IMR-90 (cell line): ENCODE measurements around the gene IQSEC1. TPM values are rescaled to one million over a fixed set of nuclear protein-coding genes. Genes with fewer than 3 reads are reported as not detected.

Experiments used
- ATAC-seq: fragments of 200-7000 bp; cut with Tn5 transposase; 2 replicates; pipeline ENCODE4 v1.9.1; 2020; ENCODE audit warnings: low read depth, mild to moderate bottlenecking, moderate library complexity
- BruUV-seq: library from RNA; stranded (reverse); fragments of 400-500 nt; replicated peaks from 2 replicates; lab custom pipeline; 2021; lab: Mats Ljungman, UMichigan
- CTCF ChIA-PET: fragments of 300-600 bp; formaldehyde crosslinking; extraction: SDS; loops from one replicate; lab custom pipeline; 2021; ENCODE audit warnings: antibody characterized with exemption; lab: Yijun Ruan, JAX
- POLR2A ChIA-PET: fragments of 300-600 bp; sonication (Branson Sonifier 250); formaldehyde crosslinking; loops from one replicate; lab custom pipeline; 2022; ENCODE audit warnings: antibody characterized with exemption; ENCODE audit not compliant: unreplicated experiment; lab: Charles Lee
- DNase-seq: peaks from one replicate; pipeline ENCODE4 v3.0.0; 2013
- H2AFZ ChIP-seq: replicated peaks from 2 replicates; pipeline ENCODE3; 2013; ENCODE audit warnings: low read length, mild to moderate bottlenecking; ENCODE audit not compliant: poor library complexity
- H2AK5ac ChIP-seq: 2 replicates; pipeline ENCODE4 v1.6.1; 2013; ENCODE audit warnings: low read depth, low read length, inconsistent platforms
- H2AK9ac ChIP-seq: replicated peaks from 2 replicates; pipeline ENCODE3; 2013; ENCODE audit warnings: mild to moderate bottlenecking, low read depth, low read length, moderate library complexity; ENCODE audit not compliant: poor library complexity
- H2BK120ac ChIP-seq: 2 replicates; pipeline ENCODE4 v1.6.1; 2013; ENCODE audit warnings: low read depth, low read length, inconsistent platforms
- H2BK15ac ChIP-seq: 3 replicates; pipeline ENCODE4 v1.6.1; 2013; ENCODE audit warnings: low read depth, low read length, inconsistent platforms
- H2BK20ac ChIP-seq: 2 replicates; pipeline ENCODE4 v1.6.1; 2013; ENCODE audit warnings: low read depth, mild to moderate bottlenecking, inconsistent platforms, low read length, moderate library complexity
- H2BK5ac ChIP-seq: 2 replicates; pipeline ENCODE4 v1.6.1; 2013; ENCODE audit warnings: mild to moderate bottlenecking, low read depth, low read length, inconsistent platforms; ENCODE audit not compliant: poor library complexity, severe bottlenecking
- H3K14ac ChIP-seq: replicated peaks from 2 replicates; pipeline ENCODE4 v1.6.1; 2013; ENCODE audit warnings: low read depth, low read length, inconsistent platforms
- H3K18ac ChIP-seq: 2 replicates; pipeline ENCODE4 v1.6.1; 2013; ENCODE audit warnings: low read depth, low read length, control low read depth
- H3K23ac ChIP-seq: 2 replicates; pipeline ENCODE4 v1.6.1; 2013; ENCODE audit warnings: low read depth, low read length, inconsistent platforms
- H3K27ac ChIP-seq: 2 replicates; pipeline ENCODE4 v1.5.1; 2013; ENCODE audit warnings: mild to moderate bottlenecking, control low read depth, low read length; ENCODE audit not compliant: insufficient read depth
- H3K27me3 ChIP-seq: 2 replicates; pipeline ENCODE4 v1.6.1; 2013; ENCODE audit warnings: low read length; ENCODE audit not compliant: control insufficient read depth, insufficient read depth
- H3K36me3 ChIP-seq: 2 replicates; pipeline ENCODE4 v1.6.1; 2013; ENCODE audit warnings: low read length, mixed read lengths; ENCODE audit not compliant: control insufficient read depth, insufficient read depth
- H3K4ac ChIP-seq: 2 replicates; pipeline ENCODE4 v1.6.1; 2013; ENCODE audit warnings: low read depth, low read length, inconsistent platforms
- H3K4me1 ChIP-seq: 2 replicates; pipeline ENCODE4 v1.6.1; 2013; ENCODE audit warnings: low read length, mixed read lengths; ENCODE audit not compliant: control insufficient read depth, insufficient read depth
- H3K4me2 ChIP-seq: 2 replicates; pipeline ENCODE4 v1.6.1; 2013; ENCODE audit warnings: low read depth, mild to moderate bottlenecking, control low read depth, low read length, moderate library complexity
- H3K4me3 ChIP-seq: 2 replicates; pipeline ENCODE4 v1.5.1; 2013; ENCODE audit warnings: low read depth, mild to moderate bottlenecking, control low read depth, low read length, moderate library complexity; ENCODE audit not compliant: insufficient read depth
- H3K56ac ChIP-seq: 2 replicates; pipeline ENCODE4 v1.6.1; 2013; ENCODE audit warnings: low read length, inconsistent platforms; ENCODE audit not compliant: insufficient read depth; ENCODE audit errors: extremely low read depth
- H3K79me1 ChIP-seq, 2 experiments: 2 replicates each; pipeline ENCODE4 v1.6.1; 2013; ENCODE audit warnings: low read length in 2 of 2, inconsistent platforms in 1 of 2, low read depth in 1 of 2
- H3K9ac ChIP-seq: 2 replicates; pipeline ENCODE4 v1.6.1; 2013; ENCODE audit warnings: low read depth, low read length, control low read depth
- H3K9me1 ChIP-seq: 2 replicates; pipeline ENCODE4 v1.6.1; 2013; ENCODE audit warnings: low read length, inconsistent platforms; ENCODE audit not compliant: insufficient read depth
- H3K9me3 ChIP-seq: 2 replicates; pipeline ENCODE4 v1.6.1; 2013; ENCODE audit warnings: low read length; ENCODE audit not compliant: control insufficient read depth, insufficient read depth
- H4K20me1 ChIP-seq: 2 replicates; pipeline ENCODE4 v1.6.1; 2013; ENCODE audit warnings: low read length, inconsistent platforms; ENCODE audit not compliant: insufficient read depth
- H4K5ac ChIP-seq: 2 replicates; pipeline ENCODE4 v1.6.1; 2013; ENCODE audit warnings: mild to moderate bottlenecking, low read depth, low read length, control low read depth
- H4K8ac ChIP-seq, 2 experiments: 2 replicates each; pipeline ENCODE4 v1.6.1; 2013; ENCODE audit warnings: low read depth in 2 of 2, low read length in 2 of 2, control low read depth in 1 of 2, inconsistent platforms in 1 of 2
- H4K91ac ChIP-seq: 2 replicates; pipeline ENCODE4 v1.6.1; 2013; ENCODE audit warnings: low read depth, low read length, inconsistent platforms; ENCODE audit not compliant: insufficient read depth
- BHLHE40 ChIP-seq: fragments of 150-350 bp; IDR thresholded peaks from 2 replicates; pipeline ENCODE4 v1.6.1; 2016; ENCODE audit warnings: mild to moderate bottlenecking, low read depth, low read length
- CEBPB ChIP-seq: IDR thresholded peaks from 2 replicates; pipeline ENCODE4 v1.6.1; 2012; ENCODE audit warnings: low read depth, low read length, improper control_type of control experiment
- CHD1 ChIP-seq: IDR thresholded peaks from 2 replicates; pipeline ENCODE4 v1.6.1; 2012; ENCODE audit warnings: low read depth, low read length, improper control_type of control experiment
- CTCF ChIP-seq: conservative IDR thresholded peaks from 2 replicates; pipeline ENCODE4 v1.5.1; 2012; ENCODE audit warnings: mild to moderate bottlenecking, low read depth, low read length, improper control_type of control experiment
- ELK1 ChIP-seq: fragments of 150-350 bp; IDR thresholded peaks from 2 replicates; pipeline ENCODE4 v1.6.1; 2016; ENCODE audit warnings: low read depth, mild to moderate bottlenecking, low read length, moderate library complexity, borderline replicate concordance
- FOS ChIP-seq: fragments of 150-350 bp; IDR thresholded peaks from 2 replicates; pipeline ENCODE4 v1.6.1; 2016; ENCODE audit warnings: low read depth, low read length
- MAFK ChIP-seq: IDR thresholded peaks from 2 replicates; pipeline ENCODE4 v1.6.1; 2012; ENCODE audit warnings: low read depth, low read length, improper control_type of control experiment
- MAZ ChIP-seq: IDR thresholded peaks from 2 replicates; pipeline ENCODE4 v1.6.1; 2012; ENCODE audit warnings: low read depth, mild to moderate bottlenecking, low read length, improper control_type of control experiment, moderate library complexity, borderline replicate concordance
- MXI1 ChIP-seq: IDR thresholded peaks from 2 replicates; pipeline ENCODE4 v1.6.1; 2012; ENCODE audit warnings: low read depth, mild to moderate bottlenecking, low read length, moderate library complexity, borderline replicate concordance
- NFE2L2 ChIP-seq: fragments of 150-350 bp; IDR thresholded peaks from 2 replicates; pipeline ENCODE4 v1.6.1; 2016; ENCODE audit warnings: low read depth, mild to moderate bottlenecking, low read length
- POLR2A ChIP-seq: IDR thresholded peaks from 2 replicates; pipeline ENCODE4 v1.6.1; 2012; ENCODE audit warnings: mild to moderate bottlenecking, low read depth, low read length
- RAD21 ChIP-seq: IDR thresholded peaks from 2 replicates; pipeline ENCODE4 v1.6.1; 2012; ENCODE audit warnings: low read length, improper control_type of control experiment
- RCOR1 ChIP-seq: IDR thresholded peaks from 2 replicates; pipeline ENCODE4 v1.6.1; 2012; ENCODE audit warnings: mild to moderate bottlenecking, low read length, improper control_type of control experiment; ENCODE audit not compliant: insufficient replicate concordance
- RFX5 ChIP-seq: IDR thresholded peaks from 2 replicates; pipeline ENCODE4 v1.8.0; 2012; ENCODE audit warnings: low read depth, mild to moderate bottlenecking, low read length, moderate library complexity
- SMC3 ChIP-seq: fragments of 150-350 bp; IDR thresholded peaks from 2 replicates; pipeline ENCODE4 v1.6.1; 2016; ENCODE audit warnings: low read depth, mild to moderate bottlenecking, antibody characterized with exemption, low read length, moderate library complexity
- USF2 ChIP-seq: fragments of 150-350 bp; IDR thresholded peaks from 2 replicates; pipeline ENCODE4 v1.6.1; 2017; ENCODE audit warnings: mild to moderate bottlenecking, antibody characterized with exemption, low read length, low read depth
- WGBS, 2 experiments: methylation state at CpG; one replicate each; pipeline versions ENCODE4 v1.1.5 to v1.1.7; 2013; ENCODE audit warnings: missing lambda C conversion rate in 2 of 2; ENCODE audit not compliant: insufficient read length in 1 of 2; ENCODE audit errors: extremely low coverage in 2 of 2; 5-methylcytosine and 5-hydroxymethylcytosine counted together
- dilution Hi-C: fragments of 300-500 bp; cut with HindIII; formaldehyde crosslinking; loops from one replicate; pipeline ENCODE4 v1.14.3; 2018; ENCODE audit warnings: low sequenced_read_pairs; ENCODE audit not compliant: unreplicated experiment
- in situ Hi-C: fragments of 300-500 bp; cut with MboI; formaldehyde crosslinking; loops from 3 replicates; pipeline ENCODE4 v1.14.3; 2019; ENCODE audit warnings: low sequenced_read_pairs, inconsistent platforms, mixed read lengths
- intact Hi-C: fragments of 100-400 bp; cut with micrococcal nuclease; formaldehyde crosslinking; loops from 2 replicates; pipeline ENCODE4 v1.10.0; 2022
- polyA plus RNA-seq, 3 experiments: library from polyadenylated mRNA; depleted of rRNA; stranded (reverse); fragments of >200 nt; gene quantifications; 2 replicates each; pipeline ENCODE4 v1.2.3, GENCODE V29; 2012; ENCODE audit warnings: low replicate concordance in 1 of 3
- total RNA-seq: library from RNA; depleted of rRNA; stranded (reverse); fragments of >200 nt; gene quantifications from 2 replicates; pipeline ENCODE4 v1.2.3, GENCODE V29; 2012

IQSEC1 gene
- total and polyA plus RNA-seq, 2 of the 4 experiments (the other 2 are of a cell fraction), result 5.9 to 11.9 TPM

- no peaks in the 10 kb centered on the region for H4K20me1 ChIP-seq
- no peak overlapping the region for H2AK9ac ChIP-seq
- no peak overlapping the region for H3K4me2 ChIP-seq
- H3K14ac ChIP-seq, result no peak overlapping the region
- ChIA-PET POLR2A (no interaction called here), CTCF (no interaction called here)
- in situ Hi-C loops (no loop called here), dilution Hi-C loops (no loop called here), intact Hi-C loops (no loop called here)
- TF ChIP-seq CHD1 (no peak), CEBPB (no peak), FOS (no peak), MAFK (no peak), RCOR1 (no peak), CTCF (no peak), ELK1 (no peak), BHLHE40 (no peak), MAZ (no peak), NFE2L2 (no peak), SMC3 (no peak), USF2 (no peak), RAD21 (no peak), POLR2A (no peak), MXI1 (no peak), RFX5 (no peak)
- no peak overlapping the region for H3K23ac ChIP-seq
- DNase-seq (no peak), ATAC-seq (peak; percentile 16; the same call in 1 of the 2 replicates)
- H2BK15ac ChIP-seq, result no peak overlapping the region
- peaks cover 3% of the 10 kb centered on the region; the same call in 1 of the 2 replicates for H3K9me3 ChIP-seq
- H2AK5ac ChIP-seq, result no peak overlapping the region
- H3K27ac ChIP-seq, result no peak overlapping the region
- H3K9me1 ChIP-seq, result no peaks in the 10 kb centered on the region
- no peak overlapping the region for H3K18ac ChIP-seq
- H4K8ac ChIP-seq, result no peak overlapping the region
- no peak overlapping the region for H4K91ac ChIP-seq
- no peak overlapping the region for H2BK5ac ChIP-seq
- H2AFZ ChIP-seq, result peak overlapping the region; percentile 32
- H3K4me3 ChIP-seq, result no peak overlapping the region
- H3K4me1 ChIP-seq, result no peaks in the 10 kb centered on the region
- no peaks in the 10 kb centered on the region for H3K79me1 ChIP-seq
- no peak overlapping the region for H4K5ac ChIP-seq
- H2BK120ac ChIP-seq, result no peak overlapping the region
- no peaks in the 10 kb centered on the region for H3K36me3 ChIP-seq
- peaks cover 61% of the 10 kb centered on the region for H3K27me3 ChIP-seq
- H3K4ac ChIP-seq, result no peak overlapping the region
- BruUV-seq, result no TSS peak
- 2% methylated on average over 10 of the region's 38 CpGs; no CpG with 5 or more reads in 1 of the 2 experiments for WGBS, 2 experiments
- H3K56ac ChIP-seq, result no peak overlapping the region
- H2BK20ac ChIP-seq, result no peak overlapping the region
- H3K9ac ChIP-seq, result no peak overlapping the region
Measured at GRCh38 chr3:13072600-13073325, 466 bp downstream of the IQSEC1 start.
